H1 (cell line): Measurements from ENCODE around the gene ACAP3. TPM values are rescaled to one million over a fixed set of nuclear protein-coding genes. Genes with fewer than 3 reads are reported as not detected.

ENCODE experiments used
- CTCF ChIA-PET: fragments of 300-600 bp; sonication (Branson Sonifier 250); formaldehyde crosslinking; loops from one replicate; lab custom pipeline; 2021; ENCODE audit not compliant: partially characterized antibody; lab: Charles Lee
- POLR2A ChIA-PET: fragments of 300-600 bp; sonication (Branson Sonifier 250); formaldehyde crosslinking; loops from one replicate; lab custom pipeline; 2021; ENCODE audit warnings: inconsistent platforms; ENCODE audit not compliant: partially characterized antibody; lab: Charles Lee
- DNase-seq, 2 experiments: peaks; one replicate each; pipeline versions ENCODE4 v3.0.0 to v3.0.0-alpha.2; 2010 to 2022; ENCODE audit warnings: low spot score in 2 of 2, low read depth in 1 of 2, mixed read lengths in 1 of 2
- FAIRE-seq: peaks from 2 replicates; lab custom pipeline; 2011; peaks lifted over from hg19 to GRCh38; lab: Jason Lieb, UNC
- H2AFZ ChIP-seq: 2 replicates; pipeline ENCODE4 v1.8.1; 2012; ENCODE audit warnings: low read length, inconsistent platforms
- H2AK5ac ChIP-seq: 2 replicates; pipeline ENCODE4 v1.6.1; 2013; ENCODE audit warnings: low read depth, low read length
- H2BK120ac ChIP-seq: replicated peaks from 2 replicates; pipeline ENCODE3; 2013; ENCODE audit warnings: low read depth, low read length, inconsistent platforms
- H2BK12ac ChIP-seq: 2 replicates; pipeline ENCODE4 v1.6.1; 2013; ENCODE audit warnings: low read depth, low read length
- H2BK15ac ChIP-seq: 2 replicates; pipeline ENCODE4 v1.6.1; 2013; ENCODE audit warnings: low read length
- H2BK20ac ChIP-seq: 2 replicates; pipeline ENCODE4 v1.6.1; 2013; ENCODE audit warnings: low read length
- H2BK5ac ChIP-seq: 2 replicates; pipeline ENCODE4 v1.6.1; 2013; ENCODE audit warnings: low read depth, low read length
- H3K14ac ChIP-seq: 2 replicates; pipeline ENCODE4 v1.6.1; 2013; ENCODE audit warnings: inconsistent platforms; ENCODE audit not compliant: insufficient read length
- H3K18ac ChIP-seq: 2 replicates; pipeline ENCODE4 v1.6.1; 2013; ENCODE audit warnings: low read length; ENCODE audit errors: extremely low read depth
- H3K23ac ChIP-seq: 2 replicates; pipeline ENCODE4 v1.6.1; 2013; ENCODE audit warnings: inconsistent platforms; ENCODE audit not compliant: insufficient read length
- H3K23me2 ChIP-seq: 2 replicates; pipeline ENCODE4 v1.6.1; 2013; ENCODE audit warnings: low read depth, low read length
- H3K27ac ChIP-seq: 2 replicates; pipeline ENCODE4 v1.6.1; 2011; ENCODE audit warnings: low read depth, low read length, inconsistent platforms
- H3K27me3 ChIP-seq, 4 experiments: replicated peaks in 1 of 4; 1 replicate in 1 of 4; 2 replicates in 3 of 4; pipeline versions ENCODE4 v1.6.1 to v1.8.1; 2011 to 2013; ENCODE audit warnings: low read length in 3 of 4, mild to moderate bottlenecking in 3 of 4, inconsistent platforms in 2 of 4, mixed read lengths in 2 of 4, moderate library complexity in 1 of 4; ENCODE audit not compliant: control insufficient read depth in 3 of 4, insufficient read depth in 3 of 4; ENCODE audit errors: extremely low read depth in 1 of 4
- H3K36me3 ChIP-seq, 4 experiments: 2 replicates each; pipeline versions ENCODE4 v1.6.1 to v1.8.1; 2011 to 2013; ENCODE audit warnings: mild to moderate bottlenecking in 4 of 4, low read length in 3 of 4, moderate library complexity in 2 of 4, control low read depth in 1 of 4, inconsistent platforms in 1 of 4; ENCODE audit not compliant: insufficient read depth in 4 of 4, control insufficient read depth in 2 of 4
- H3K4ac ChIP-seq: replicated peaks from 2 replicates; pipeline ENCODE3; 2013; ENCODE audit warnings: low read length, low read depth, mixed read lengths, inconsistent platforms; ENCODE audit not compliant: insufficient read length
- H3K4me1 ChIP-seq, 4 experiments: replicated peaks in 1 of 4; 1 replicate in 1 of 4; 2 replicates in 3 of 4; pipeline versions ENCODE4 v1.6.1 to v1.8.1; 2011 to 2013; ENCODE audit warnings: low read length in 3 of 4, inconsistent platforms in 2 of 4, mixed read lengths in 1 of 4; ENCODE audit not compliant: insufficient read depth in 4 of 4, control insufficient read depth in 3 of 4
- H3K4me2 ChIP-seq, 2 experiments: 2 replicates each; pipeline versions ENCODE4 v1.6.1 to v1.8.1; 2011 to 2013; ENCODE audit warnings: low read depth in 2 of 2, low read length in 2 of 2, control low read depth in 1 of 2, inconsistent platforms in 1 of 2, mild to moderate bottlenecking in 1 of 2; ENCODE audit not compliant: insufficient read depth in 1 of 2
- H3K4me3 ChIP-seq, 4 experiments: fragments of 200-600, 300-600 bp in 1 of 4; sonication (generic), shearing (Covaris generic), sonication (Bioruptor Twin) in 1 of 4; 2 replicates each; pipeline versions ENCODE4 v1.5.1 to v1.8.1; 2011 to 2016; ENCODE audit warnings: low read length in 4 of 4, low read depth in 3 of 4, control low read depth in 2 of 4, inconsistent platforms in 2 of 4, mild to moderate bottlenecking in 2 of 4, mixed read lengths in 1 of 4, moderate library complexity in 1 of 4; ENCODE audit not compliant: insufficient read depth in 2 of 4; ENCODE audit errors: extremely low read depth in 1 of 4
- H3K56ac ChIP-seq: replicated peaks from 2 replicates; pipeline ENCODE3; 2013; ENCODE audit warnings: low read depth, mild to moderate bottlenecking, mixed read lengths, low read length, inconsistent platforms; ENCODE audit not compliant: insufficient read length
- H3K79me1 ChIP-seq: 2 replicates; pipeline ENCODE4 v1.6.1; 2013; ENCODE audit warnings: low read depth, low read length, control low read depth
- H3K79me2 ChIP-seq, 2 experiments: 2 replicates each; pipeline versions ENCODE4 v1.6.1 to v1.8.1; 2012 to 2013; ENCODE audit warnings: low read length in 2 of 2, mild to moderate bottlenecking in 2 of 2, inconsistent platforms in 1 of 2; ENCODE audit not compliant: insufficient read depth in 2 of 2, control insufficient read depth in 1 of 2
- H3K9ac ChIP-seq, 4 experiments: replicated peaks in 1 of 4; 1 replicate in 1 of 4; 2 replicates in 3 of 4; pipeline versions ENCODE4 v1.6.1 to v1.8.1; 2011 to 2013; ENCODE audit warnings: low read depth in 3 of 4, low read length in 3 of 4, control low read depth in 2 of 4, mild to moderate bottlenecking in 2 of 4, moderate library complexity in 2 of 4, inconsistent platforms in 1 of 4; ENCODE audit errors: extremely low read depth in 1 of 4
- H3K9me3 ChIP-seq, 2 experiments: 2 replicates each; pipeline versions ENCODE4 v1.6.1 to v1.8.1; 2012 to 2013; ENCODE audit warnings: mild to moderate bottlenecking in 2 of 2, moderate library complexity in 2 of 2, control low read depth in 1 of 2, inconsistent platforms in 1 of 2, low read depth in 1 of 2, low read length in 1 of 2, mixed read lengths in 1 of 2; ENCODE audit not compliant: insufficient read depth in 2 of 2
- H4K20me1 ChIP-seq, 2 experiments: replicated peaks in 1 of 2; 2 replicates each; pipeline versions ENCODE3 to v1.8.1; 2011 to 2013; ENCODE audit warnings: inconsistent platforms in 2 of 2, low read length in 2 of 2, mild to moderate bottlenecking in 1 of 2; ENCODE audit not compliant: insufficient read depth in 2 of 2, control insufficient read depth in 1 of 2
- H4K5ac ChIP-seq: 2 replicates; pipeline ENCODE4 v1.6.1; 2013; ENCODE audit warnings: low read length, low read depth, mixed read lengths, inconsistent platforms; ENCODE audit not compliant: insufficient read length
- H4K8ac ChIP-seq: 2 replicates; pipeline ENCODE4 v1.8.0; 2013; ENCODE audit warnings: mild to moderate bottlenecking, moderate library complexity, low read length, inconsistent platforms; ENCODE audit not compliant: insufficient read depth; ENCODE audit errors: extremely low read depth
- H4K91ac ChIP-seq: replicated peaks from 2 replicates; pipeline ENCODE3; 2013; ENCODE audit warnings: low read length, mixed read lengths, inconsistent platforms; ENCODE audit not compliant: insufficient read length
- KDM1A ChIP-seq: fragments of 200-600, 300-600 bp; sonication (generic); IDR thresholded peaks from 2 replicates; pipeline ENCODE4 v1.7.1; 2016; ENCODE audit warnings: mild to moderate bottlenecking, low read length, borderline replicate concordance
- RBBP5 ChIP-seq: IDR thresholded peaks from 2 replicates; pipeline ENCODE4 v1.7.1; 2012; ENCODE audit warnings: low read depth, mild to moderate bottlenecking, inconsistent platforms, low read length, moderate library complexity, borderline replicate concordance
- WGBS, 2 experiments: shearing (Covaris generic) in 1 of 2; methylation state at CpG; one replicate each; pipeline versions ENCODE4 v1.1.6 to v1.1.7; 2013 to 2015; ENCODE audit warnings: low lambda C conversion rate in 2 of 2, mixed read lengths in 2 of 2, inconsistent platforms in 1 of 2, low coverage in 1 of 2, missing lambda C conversion rate in 1 of 2; ENCODE audit not compliant: insufficient replicate concordance in 2 of 2, insufficient coverage in 1 of 2, insufficient read length in 1 of 2; ENCODE audit errors: extremely low coverage in 1 of 2, missing lambda C conversion rate in 1 of 2; 5-methylcytosine and 5-hydroxymethylcytosine counted together
- polyA plus RNA-seq, 7 experiments: library from polyadenylated mRNA; depleted of rRNA in 3 of 7; stranded (reverse) in 5 of 7; unstranded in 2 of 7; fragments of >200 nt in 5 of 7; fragments of 200-250 nt in 2 of 7; gene quantifications; 1 replicate in 5 of 7; 2 replicates in 1 of 7; 4 replicates in 1 of 7; pipeline versions ENCODE4 v1.2.1 to v1.2.3, GENCODE V29; 2011 to 2013; ENCODE audit warnings: missing spikeins in 2 of 7, mixed read lengths in 2 of 7
- total RNA-seq: library from RNA; stranded (reverse); fragmentation: NEBNext Ultra II Directional; extraction: Animal tissue kit (Norgen Biotek cat#: 25700); gene quantifications from 2 replicates; pipeline ENCODE4 v1.2.1, GENCODE V29; 2021

The ACAP3 gene
- total and polyA plus RNA-seq, 2 of the 8 experiments (the other 6 are each of a cell fraction or from before 2014, with no cell fraction given): 14.8 to 28.3 TPM

- no peak for DNase-seq
- WGBS, 2 experiments: 91% methylated on average over 12 of the region's 12 CpGs; no CpG with 5 or more reads in 1 of the 2 experiments
- Histone ChIP-seq H3K56ac (no peak overlapping the region), H3K9me3 (no peaks in the 10 kb centered on the region), H2BK20ac (no peak overlapping the region), H3K18ac (no peak overlapping the region), H3K27ac (no peak overlapping the region), H4K8ac (no peak overlapping the region), H4K20me1 (peaks cover 0 to 11% of the 10 kb centered on the region in 2 experiments), H3K79me1 (peaks cover under 1% of the 10 kb centered on the region; the same call in 1 of the 2 replicates), H2BK5ac (no peak overlapping the region), H4K5ac (no peak overlapping the region), H3K4me1 (peaks cover 0 to 10% (median 4%) of the 10 kb centered on the region in 4 experiments; a peak in 6 of 7 replicates), H3K4me3 (no peak overlapping the region), H2BK12ac (no peak overlapping the region), H2BK15ac (no peak overlapping the region), H2BK120ac (no peak overlapping the region), H4K91ac (no peak overlapping the region), H2AK5ac (no peak overlapping the region), H3K23me2 (no peaks in the 10 kb centered on the region), H3K4ac (no peak overlapping the region), H3K36me3 (peaks cover 0 to 27% (median 13%) of the 10 kb centered on the region in 4 experiments; a peak in 6 of 8 replicates), H3K23ac (no peak overlapping the region), H3K14ac (no peak overlapping the region), H3K27me3 (no peaks in the 10 kb centered on the region), H2AFZ (no peak overlapping the region), H3K4me2 (no peak overlapping the region), H3K79me2 (no peaks in the 10 kb centered on the region), H3K9ac (no peak overlapping the region)
- POLR2A ChIA-PET: no interaction called here
- TF ChIP-seq RBBP5 (no peak), KDM1A (peak; percentile 52; the same call in 1 of the 2 replicates)
- CTCF ChIA-PET: interaction anchor here (0.8 to 1.9 kb wide), 4 partner anchors 10 to 38 kb away, joined by 3 to 10 read pairs (median 3); no protein-coding TSS in a partner anchor
- no peak for FAIRE-seq
Observed at GRCh38 chr1:1253314-1253713, 54.4 kb downstream of the ACAP3 start.
